Measurements from ENCODE around the gene PLIN5. TPM values are rescaled to one million over a fixed set of nuclear protein-coding genes. Genes with fewer than 3 reads are reported as not detected.

Gene PLIN5
- total RNA-seq, 1 experiment from 2014 or later: 8.1 TPM

DNA sequence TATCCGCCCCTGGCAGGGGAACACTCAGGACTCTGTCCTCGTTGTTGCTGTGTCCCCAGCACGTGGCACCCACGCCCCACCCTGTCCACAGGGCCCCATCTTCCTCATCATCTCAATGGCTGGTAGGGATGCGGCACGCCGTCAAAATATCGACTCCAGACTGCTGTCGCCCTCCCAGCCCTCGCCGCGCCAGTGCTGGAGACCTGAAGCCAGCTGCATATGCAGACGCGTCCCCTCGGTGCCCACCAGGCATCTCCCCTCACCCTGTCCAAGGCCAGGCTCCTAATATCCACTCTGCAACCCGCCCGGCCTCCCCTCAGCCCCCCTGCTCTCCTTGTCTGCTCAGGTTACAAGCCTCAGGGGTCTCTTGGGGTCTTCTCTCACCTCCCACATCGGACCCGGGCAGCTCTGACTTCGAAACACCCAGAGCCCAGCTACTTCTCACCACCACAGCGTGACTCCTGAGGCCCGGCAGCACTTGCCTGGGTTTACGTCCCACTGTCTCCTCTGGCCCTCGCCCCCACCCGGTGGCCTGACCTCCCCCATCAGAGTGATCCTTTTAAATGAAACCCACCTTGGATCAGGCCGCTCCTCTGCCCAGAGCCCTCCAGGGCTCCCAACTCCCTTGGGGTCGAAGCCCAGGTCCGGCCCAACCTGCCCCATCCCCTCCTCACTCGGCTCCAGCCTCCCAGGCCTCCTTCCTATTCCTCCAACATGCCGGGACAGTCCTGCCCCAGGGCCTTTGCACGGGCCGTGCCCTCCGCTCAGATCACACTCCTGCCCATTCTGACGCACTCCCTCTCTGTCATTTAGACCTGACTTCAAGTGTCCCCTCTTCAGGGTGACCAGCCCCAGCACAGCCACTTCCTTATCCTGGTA, 29.2 kb downstream of the PLIN5 start:
- Histone ChIP-seq H3K79me2 (ENCODE audit: insufficient read depth, low read length) (no peaks in the 10 kb centered on the region), H3K4me3 (replicated peaks in 1 of 2; ENCODE audit: low read depth in 1 of 2, low read length in 2 of 2) (no peak overlapping the region), H3K27ac (ENCODE audit: low read depth, low read length) (no peak overlapping the region), H3K9me2 (ENCODE audit: insufficient read depth) (no peaks in the 10 kb centered on the region), H3K4me2 (ENCODE audit: low read length) (peak overlapping the region; percentile 33; the same call in 1 of the 2 replicates), H3K4me1 (ENCODE audit: control insufficient read depth in 1 of 2, insufficient read depth in 2 of 2, low read length in 2 of 2) (peaks cover 0 to 11% of the 10 kb centered on the region in 2 experiments; a peak in 2 of 4 replicates), H3K36me3 (ENCODE audit: control insufficient read depth in 1 of 2, insufficient read depth in 2 of 2, low read length in 2 of 2) (no peaks in the 10 kb centered on the region; a peak in 1 of 4 replicates), H2AFZ (ENCODE audit: low read depth, low read length, poor library complexity, severe bottlenecking) (no peak overlapping the region), H3K27me3 (ENCODE audit: insufficient read depth, low read length) (no peaks in the 10 kb centered on the region), H4K20me1 (ENCODE audit: insufficient read depth) (no peaks in the 10 kb centered on the region), H3K9ac (ENCODE audit: low read length) (no peak overlapping the region), H3K9me3 (ENCODE audit: control insufficient read depth in 1 of 2, insufficient read depth in 1 of 2, low read depth in 1 of 2, low read length in 2 of 2) (no peaks in the 10 kb centered on the region)
- no TSS peak for BruUV-seq (replicated peaks)
- intact Hi-C loops (cut with micrococcal nuclease): no loop called here
- ChIA-PET RAD21 (ENCODE audit: low non-redundant PET in 1 of 2, low total read pairs in 2 of 2, uncharacterized antibody in 2 of 2, unreplicated experiment in 2 of 2) (no interaction called here), POLR2A (no interaction called here), CTCF (no interaction called here)
- TF ChIP-seq RAD21 (IDR thresholded peaks at IDR 0.05; ENCODE audit: low read depth) (no peak), FOSL1 (IDR thresholded peaks at IDR 0.05; ENCODE audit: low read depth) (no peak), ZNF274 (IDR thresholded peaks at IDR 0.05; ENCODE audit: low read depth, low read length) (no peak), ZFX (IDR thresholded peaks at IDR 0.05) (no peak), YY1 (IDR thresholded peaks at IDR 0.05; ENCODE audit: extremely low read depth, insufficient replicate concordance, low read depth, low read length) (no peak), TCF7L2 (IDR thresholded peaks at IDR 0.05; ENCODE audit: borderline replicate concordance, extremely low read depth, insufficient read depth, insufficient read length) (no peak), SRF (IDR thresholded peaks at IDR 0.05; ENCODE audit: low read depth) (no peak), SP1 (IDR thresholded peaks at IDR 0.05; ENCODE audit: low read depth) (no peak), EGR1 (IDR thresholded peaks at IDR 0.05; ENCODE audit: low read depth) (no peak), ELF1 (IDR thresholded peaks at IDR 0.05; ENCODE audit: borderline replicate concordance, low read depth) (no peak), EZH2 (IDR thresholded peaks at IDR 0.05) (no peak), POLR2AphosphoS5 (IDR thresholded peaks at IDR 0.05; ENCODE audit: low read depth, low read length) (no peak)
- TF ChIP-seq, protein P1, sequence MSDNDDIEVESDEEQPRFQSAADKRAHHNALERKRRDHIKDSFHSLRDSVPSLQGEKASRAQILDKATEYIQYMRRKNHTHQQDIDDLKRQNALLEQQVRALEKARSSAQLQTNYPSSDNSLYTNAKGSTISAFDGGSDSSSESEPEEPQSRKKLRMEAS (IDR thresholded peaks at IDR 0.05): no peak
- TF ChIP-seq, protein P2, sequence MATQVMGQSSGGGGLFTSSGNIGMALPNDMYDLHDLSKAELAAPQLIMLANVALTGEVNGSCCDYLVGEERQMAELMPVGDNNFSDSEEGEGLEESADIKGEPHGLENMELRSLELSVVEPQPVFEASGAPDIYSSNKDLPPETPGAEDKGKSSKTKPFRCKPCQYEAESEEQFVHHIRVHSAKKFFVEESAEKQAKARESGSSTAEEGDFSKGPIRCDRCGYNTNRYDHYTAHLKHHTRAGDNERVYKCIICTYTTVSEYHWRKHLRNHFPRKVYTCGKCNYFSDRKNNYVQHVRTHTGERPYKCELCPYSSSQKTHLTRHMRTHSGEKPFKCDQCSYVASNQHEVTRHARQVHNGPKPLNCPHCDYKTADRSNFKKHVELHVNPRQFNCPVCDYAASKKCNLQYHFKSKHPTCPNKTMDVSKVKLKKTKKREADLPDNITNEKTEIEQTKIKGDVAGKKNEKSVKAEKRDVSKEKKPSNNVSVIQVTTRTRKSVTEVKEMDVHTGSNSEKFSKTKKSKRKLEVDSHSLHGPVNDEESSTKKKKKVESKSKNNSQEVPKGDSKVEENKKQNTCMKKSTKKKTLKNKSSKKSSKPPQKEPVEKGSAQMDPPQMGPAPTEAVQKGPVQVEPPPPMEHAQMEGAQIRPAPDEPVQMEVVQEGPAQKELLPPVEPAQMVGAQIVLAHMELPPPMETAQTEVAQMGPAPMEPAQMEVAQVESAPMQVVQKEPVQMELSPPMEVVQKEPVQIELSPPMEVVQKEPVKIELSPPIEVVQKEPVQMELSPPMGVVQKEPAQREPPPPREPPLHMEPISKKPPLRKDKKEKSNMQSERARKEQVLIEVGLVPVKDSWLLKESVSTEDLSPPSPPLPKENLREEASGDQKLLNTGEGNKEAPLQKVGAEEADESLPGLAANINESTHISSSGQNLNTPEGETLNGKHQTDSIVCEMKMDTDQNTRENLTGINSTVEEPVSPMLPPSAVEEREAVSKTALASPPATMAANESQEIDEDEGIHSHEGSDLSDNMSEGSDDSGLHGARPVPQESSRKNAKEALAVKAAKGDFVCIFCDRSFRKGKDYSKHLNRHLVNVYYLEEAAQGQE (IDR thresholded peaks at IDR 0.05; ENCODE audit: low read depth): no peak
- TF ChIP-seq, protein P3, sequence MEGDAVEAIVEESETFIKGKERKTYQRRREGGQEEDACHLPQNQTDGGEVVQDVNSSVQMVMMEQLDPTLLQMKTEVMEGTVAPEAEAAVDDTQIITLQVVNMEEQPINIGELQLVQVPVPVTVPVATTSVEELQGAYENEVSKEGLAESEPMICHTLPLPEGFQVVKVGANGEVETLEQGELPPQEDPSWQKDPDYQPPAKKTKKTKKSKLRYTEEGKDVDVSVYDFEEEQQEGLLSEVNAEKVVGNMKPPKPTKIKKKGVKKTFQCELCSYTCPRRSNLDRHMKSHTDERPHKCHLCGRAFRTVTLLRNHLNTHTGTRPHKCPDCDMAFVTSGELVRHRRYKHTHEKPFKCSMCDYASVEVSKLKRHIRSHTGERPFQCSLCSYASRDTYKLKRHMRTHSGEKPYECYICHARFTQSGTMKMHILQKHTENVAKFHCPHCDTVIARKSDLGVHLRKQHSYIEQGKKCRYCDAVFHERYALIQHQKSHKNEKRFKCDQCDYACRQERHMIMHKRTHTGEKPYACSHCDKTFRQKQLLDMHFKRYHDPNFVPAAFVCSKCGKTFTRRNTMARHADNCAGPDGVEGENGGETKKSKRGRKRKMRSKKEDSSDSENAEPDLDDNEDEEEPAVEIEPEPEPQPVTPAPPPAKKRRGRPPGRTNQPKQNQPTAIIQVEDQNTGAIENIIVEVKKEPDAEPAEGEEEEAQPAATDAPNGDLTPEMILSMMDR (IDR thresholded peaks at IDR 0.05 in 2 of 3, conservative IDR thresholded peaks at IDR 0.05 in 1 of 3; ENCODE audit: borderline replicate concordance in 1 of 3, insufficient read depth in 1 of 3, low read depth in 2 of 3, low read length in 2 of 3): no peak
- TF ChIP-seq, protein P4, sequence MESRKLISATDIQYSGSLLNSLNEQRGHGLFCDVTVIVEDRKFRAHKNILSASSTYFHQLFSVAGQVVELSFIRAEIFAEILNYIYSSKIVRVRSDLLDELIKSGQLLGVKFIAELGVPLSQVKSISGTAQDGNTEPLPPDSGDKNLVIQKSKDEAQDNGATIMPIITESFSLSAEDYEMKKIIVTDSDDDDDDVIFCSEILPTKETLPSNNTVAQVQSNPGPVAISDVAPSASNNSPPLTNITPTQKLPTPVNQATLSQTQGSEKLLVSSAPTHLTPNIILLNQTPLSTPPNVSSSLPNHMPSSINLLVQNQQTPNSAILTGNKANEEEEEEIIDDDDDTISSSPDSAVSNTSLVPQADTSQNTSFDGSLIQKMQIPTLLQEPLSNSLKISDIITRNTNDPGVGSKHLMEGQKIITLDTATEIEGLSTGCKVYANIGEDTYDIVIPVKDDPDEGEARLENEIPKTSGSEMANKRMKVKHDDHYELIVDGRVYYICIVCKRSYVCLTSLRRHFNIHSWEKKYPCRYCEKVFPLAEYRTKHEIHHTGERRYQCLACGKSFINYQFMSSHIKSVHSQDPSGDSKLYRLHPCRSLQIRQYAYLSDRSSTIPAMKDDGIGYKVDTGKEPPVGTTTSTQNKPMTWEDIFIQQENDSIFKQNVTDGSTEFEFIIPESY (IDR thresholded peaks at IDR 0.05; ENCODE audit: extremely low read depth, insufficient replicate concordance, low read length): no peak
- DNase-seq (ENCODE audit: low read depth, low spot score) (no peak), ATAC-seq (peak; percentile 9; the same call in 1 of the 2 replicates)

Data from HCT116 (cell line).